T-helper 22 cell (primary cell): ENCODE measurements around the gene OR2S2.
"Not testable (repeated sequence)": the region's sequence is repeated elsewhere in the genome, so short reads cannot be mapped to it uniquely, and the experiment has no call there.

ENCODE experiments used
- DNase-seq: peaks from one replicate; pipeline ENCODE4 v3.0.0-alpha.2; 2020; ENCODE audit warnings: low read depth

OR2S2 gene

DNA sequence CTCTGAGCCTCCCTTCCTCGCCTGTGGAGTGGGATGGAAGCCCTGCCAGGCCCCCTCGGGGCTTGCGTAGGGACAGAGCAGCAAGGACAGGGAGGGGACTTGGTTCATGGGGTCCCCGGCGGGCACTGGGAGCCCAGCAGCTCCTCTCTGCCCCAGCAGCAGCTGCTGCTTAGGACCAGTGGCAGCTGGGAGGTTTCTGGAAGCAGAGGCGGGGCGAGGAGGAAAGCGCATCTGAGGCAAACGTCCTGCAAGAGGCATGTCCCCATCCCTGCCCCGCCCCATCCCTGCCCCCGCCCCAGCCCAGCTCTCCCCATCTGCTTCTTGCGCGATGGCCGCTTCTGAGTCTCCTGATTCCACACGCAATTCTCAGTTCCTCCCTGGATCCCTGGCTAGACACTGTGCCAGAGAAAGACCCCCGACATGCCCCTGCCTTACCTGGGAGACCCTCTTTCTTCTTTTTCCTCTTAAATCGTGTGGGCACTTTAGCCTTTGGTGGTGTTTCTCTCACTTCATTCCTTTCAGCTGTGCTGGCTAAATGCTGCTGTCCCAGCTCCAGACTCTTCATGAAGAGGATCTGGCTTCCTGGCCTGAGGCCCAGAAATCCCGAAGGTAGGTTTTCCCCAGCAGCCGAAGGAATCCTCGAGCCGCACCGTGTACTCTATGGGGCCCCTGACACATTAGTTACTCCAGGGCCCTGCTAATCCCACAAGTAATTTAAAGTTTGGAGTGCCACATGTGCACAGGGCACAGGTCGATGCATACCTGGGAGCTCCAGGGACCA is 4.4 kb upstream of the OR2S2 start:
- DNase-seq: no peak

DNA sequence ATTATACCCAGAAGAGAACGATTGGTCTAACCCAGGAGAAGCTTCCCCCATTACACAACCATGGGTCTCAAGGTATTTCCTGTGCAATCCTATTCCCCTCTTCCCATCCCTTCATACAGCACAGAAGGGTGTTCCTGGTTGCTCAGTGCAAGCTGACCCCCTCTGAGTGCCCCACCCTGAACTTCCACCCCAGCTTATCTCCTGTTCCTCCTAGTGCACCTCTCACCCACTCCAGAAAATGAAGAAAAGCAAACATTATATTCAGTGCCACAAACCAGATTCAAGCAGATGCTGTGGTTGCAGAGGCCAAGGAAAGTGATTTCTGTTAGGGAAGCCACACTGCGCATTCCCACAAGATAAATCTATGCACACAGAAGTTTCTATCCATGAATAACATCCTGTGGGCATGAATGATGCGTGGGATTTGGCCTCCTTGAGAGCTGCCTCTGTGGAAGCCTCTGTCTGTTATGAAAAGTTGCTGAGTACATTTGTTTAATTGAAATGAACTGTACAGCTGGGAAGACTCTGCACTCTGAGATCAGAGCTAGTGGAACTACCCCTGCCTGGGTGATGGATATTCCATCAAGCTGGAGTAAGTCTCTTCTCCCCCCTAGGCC is 2.2 kb upstream of the OR2S2 start:
- no peak for DNase-seq

DNA sequence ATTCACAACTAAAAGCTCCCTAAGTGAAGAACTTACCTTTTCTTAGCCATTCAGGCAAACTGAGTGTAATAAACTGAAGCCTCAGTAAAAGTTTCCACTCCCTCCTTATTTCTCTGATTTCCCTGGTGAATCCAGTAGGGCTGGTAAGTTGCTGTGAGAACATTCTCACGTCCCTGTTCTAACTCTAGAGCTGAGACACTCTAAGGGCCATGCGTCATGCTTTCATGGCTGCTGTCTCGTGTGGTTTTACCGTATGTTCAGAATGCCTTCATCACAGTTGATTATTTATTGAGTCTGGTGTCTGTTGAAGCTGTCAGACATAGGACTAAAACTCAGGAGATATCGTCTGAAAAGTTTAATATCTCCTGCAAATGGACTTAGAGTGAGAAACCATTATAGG is 1.3 kb downstream of the OR2S2 start:
- DNase-seq: no peak

DNA sequence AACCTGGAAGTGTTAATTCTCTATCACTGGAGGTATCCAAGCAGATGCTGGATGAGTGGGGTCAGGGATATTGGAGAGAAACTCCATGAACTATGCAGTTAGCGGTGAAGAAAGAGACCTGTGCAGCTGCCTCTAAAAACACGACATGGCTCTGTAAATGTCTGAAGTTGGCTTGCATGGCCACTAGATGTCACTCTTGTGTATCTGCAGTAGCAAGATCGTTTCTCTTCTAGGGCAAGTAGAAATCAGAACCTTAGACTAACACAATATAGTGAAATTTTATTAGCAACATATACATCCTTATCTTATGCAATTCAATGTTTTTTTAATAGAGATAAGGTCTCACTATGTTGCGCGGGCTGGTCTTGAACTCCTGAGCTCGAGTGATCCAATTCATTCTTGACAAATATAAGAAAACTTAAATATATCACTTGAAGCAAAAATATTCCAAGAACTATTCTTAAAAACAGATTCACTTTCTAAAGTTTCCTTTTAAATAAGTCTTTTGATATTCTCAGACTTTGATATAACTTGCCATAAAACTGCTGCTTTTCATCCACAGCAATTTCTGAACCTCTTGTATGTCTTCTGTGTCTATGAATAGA is 2.9 kb downstream of the OR2S2 start:
- peak; percentile 14 for DNase-seq

DNA sequence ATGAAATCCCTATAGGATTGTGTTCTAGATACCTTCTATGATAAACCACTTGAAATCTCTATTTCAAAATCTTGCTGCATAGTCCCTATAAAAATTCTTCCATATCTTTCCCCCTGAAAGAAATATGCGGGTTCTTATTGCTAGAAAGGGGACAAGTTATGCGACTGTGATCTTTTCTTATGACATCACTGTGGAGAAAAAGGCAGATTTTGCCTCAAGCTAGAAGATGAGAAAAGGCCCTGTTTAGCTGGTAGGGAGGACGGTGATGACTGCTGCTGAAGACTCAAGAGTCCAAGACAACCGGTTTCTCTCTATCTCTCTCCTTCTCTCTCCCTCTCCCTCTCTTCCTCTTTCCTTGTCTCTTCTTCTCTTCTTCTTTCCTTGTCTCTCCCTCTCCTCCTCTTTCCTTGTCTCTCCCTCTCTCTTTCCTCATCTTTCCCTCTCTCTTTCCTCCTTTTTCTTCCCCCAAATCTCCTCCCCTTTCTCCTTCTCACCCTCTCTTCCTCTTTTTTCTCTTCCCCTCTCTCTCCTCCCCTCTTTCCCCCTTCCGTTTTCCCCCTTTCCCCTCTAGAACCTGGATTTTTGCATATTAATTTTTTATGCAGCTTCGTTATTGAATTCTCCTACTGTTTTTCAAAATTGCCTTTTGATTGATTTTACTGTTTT is 5.3 kb downstream of the OR2S2 start:
- no peak for DNase-seq

DNA sequence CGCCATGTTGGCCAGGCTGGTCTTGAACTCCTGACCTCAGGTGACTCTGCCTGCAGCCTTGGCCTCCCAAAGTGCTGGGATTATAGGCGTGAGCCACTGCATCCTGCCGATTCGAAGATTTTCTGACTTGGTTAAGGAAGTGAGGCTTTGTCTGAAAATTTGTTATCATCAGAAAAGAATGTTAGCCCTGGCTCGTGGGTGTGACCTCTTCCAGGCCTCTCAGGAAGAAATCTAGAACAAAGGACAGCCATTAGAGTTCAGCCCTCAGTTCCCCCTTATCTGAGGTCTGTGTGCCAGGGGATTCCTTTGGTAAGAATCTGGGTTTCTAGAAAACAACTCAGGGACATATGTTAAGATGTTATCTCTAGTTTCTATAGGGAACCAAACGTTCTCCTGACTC is 6.2 kb downstream of the OR2S2 start:
- DNase-seq: no peak

DNA sequence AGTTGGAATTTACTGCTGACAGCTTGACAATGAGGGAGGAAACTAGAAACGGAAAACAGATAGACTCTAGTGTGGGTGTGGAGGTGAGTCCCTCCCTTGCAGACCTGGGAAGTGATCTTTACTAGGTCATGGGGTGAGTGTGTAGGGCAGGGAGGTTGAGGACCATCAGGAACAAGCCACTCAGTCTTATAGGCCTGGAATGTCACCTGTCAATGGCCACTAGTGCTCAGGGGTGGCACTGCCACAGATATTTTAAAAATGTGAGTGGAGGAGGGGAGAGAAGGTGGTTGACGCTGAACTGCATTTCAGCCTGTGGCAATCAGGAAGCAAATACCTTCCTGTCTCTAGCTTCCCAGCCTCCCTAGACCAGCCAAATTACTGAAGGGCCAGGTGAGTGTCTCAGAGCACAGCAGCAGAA is 9.0 kb downstream of the OR2S2 start:
- DNase-seq: no peak

DNA sequence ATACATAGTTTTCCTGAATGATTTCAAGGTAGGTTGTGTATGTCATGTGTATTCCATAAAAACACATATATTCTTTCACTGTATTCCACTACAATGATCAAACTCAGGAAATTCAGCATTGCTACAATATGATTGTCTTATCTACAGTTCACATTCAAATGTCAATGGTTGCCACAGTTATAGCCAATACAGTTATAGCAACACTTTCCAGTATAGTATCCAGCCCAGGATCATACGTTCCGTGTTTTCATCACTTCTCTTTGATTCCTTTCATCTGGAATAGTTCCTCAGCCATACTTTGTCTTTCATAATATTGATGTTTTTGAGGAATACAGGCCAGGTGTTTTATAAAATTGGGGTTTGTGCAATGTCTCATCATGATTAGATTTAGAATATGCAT is 9.5 kb downstream of the OR2S2 start:
- DNase-seq: no peak

DNA sequence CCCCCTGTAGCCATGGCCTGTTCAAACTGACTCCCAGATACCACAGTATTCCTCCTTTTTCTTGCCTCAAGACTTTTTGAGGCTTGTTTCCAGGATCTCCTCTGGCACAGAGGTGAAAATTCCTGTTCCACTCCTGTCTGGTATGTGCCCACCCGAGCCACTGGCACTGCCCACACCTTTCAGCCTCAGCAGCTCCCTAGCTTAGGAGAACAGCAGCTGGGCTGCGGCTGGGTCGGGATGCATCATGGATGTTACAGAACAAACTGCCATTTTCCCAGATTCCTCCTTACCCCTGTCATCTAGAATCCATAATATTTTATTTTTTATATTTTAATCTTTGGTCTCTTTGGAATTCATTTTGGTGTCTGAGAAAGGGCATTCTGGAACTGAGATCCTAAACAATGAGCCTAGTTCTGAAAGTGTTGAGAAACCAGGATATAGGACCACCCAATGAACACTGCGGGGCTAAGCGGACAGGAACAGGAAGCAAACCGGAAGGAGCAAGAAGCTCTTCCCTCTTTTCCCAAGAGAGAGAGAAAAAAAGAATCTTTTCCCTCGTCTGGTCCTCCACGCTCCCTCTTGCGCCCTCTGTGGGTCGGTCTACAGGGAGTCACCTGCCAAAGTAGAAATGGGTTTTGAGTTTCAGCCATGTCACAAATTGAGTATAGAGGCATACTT is 12.5 kb downstream of the OR2S2 start:
- peak; percentile 16 for DNase-seq

DNA sequence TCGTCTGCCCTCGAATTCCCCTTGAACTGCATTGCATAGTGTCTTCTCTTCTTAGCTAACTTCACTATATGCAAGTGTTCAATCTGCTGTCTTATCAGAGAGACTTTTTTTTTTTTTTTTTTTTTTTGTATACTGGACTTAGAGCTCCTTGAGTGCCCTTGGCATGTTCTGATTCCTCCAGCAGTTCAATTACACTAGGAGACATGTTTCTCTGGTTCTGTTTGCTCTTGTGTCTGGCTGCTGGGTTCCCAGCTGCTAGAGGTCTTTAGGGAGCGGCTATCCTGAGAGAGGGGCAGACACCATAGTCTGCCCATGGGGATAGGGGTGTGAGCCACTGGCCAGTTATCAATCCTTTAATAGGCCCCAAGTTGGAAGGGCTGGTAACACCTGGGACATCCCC is 13.1 kb downstream of the OR2S2 start:
- DNase-seq: no peak

DNA sequence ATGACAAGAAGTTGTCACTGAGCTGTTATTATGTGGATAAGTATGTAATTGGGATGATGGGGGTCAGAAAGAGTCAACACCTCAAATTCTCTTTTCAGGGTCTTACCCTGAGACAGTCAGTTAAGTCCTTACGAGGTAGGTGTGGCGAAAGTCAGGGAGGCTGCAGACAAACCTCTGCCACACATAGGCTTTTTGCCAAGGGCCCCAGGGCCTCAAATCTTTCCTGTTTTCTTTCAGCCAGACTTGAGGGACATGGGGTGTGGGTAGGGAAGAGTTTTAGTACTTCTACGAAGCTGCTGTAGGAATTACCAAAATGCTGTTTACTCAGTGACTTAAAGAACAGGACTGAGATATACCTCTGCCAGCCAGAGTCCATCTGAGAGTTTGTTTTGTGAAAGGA is 13.8 kb downstream of the OR2S2 start:
- DNase-seq: no peak

DNA sequence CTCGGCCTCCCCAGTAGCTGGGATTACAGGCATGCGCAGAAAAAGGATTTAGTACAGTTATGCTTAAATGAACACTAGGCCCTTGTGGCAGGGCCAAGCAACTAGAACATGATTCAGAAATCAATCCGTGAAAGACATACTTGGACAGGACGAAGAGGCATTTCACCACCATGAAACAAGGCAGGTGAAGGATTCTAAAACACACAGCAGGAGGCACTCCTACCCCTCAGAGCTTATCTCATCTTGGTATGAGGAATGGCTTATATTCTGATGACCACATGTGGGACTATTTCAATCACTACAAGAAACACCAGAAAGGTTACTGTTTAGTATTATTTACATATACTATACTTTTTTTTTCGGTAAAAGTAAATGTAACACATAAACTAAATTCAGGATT is 15.7 kb downstream of the OR2S2 start:
- DNase-seq: no peak

DNA sequence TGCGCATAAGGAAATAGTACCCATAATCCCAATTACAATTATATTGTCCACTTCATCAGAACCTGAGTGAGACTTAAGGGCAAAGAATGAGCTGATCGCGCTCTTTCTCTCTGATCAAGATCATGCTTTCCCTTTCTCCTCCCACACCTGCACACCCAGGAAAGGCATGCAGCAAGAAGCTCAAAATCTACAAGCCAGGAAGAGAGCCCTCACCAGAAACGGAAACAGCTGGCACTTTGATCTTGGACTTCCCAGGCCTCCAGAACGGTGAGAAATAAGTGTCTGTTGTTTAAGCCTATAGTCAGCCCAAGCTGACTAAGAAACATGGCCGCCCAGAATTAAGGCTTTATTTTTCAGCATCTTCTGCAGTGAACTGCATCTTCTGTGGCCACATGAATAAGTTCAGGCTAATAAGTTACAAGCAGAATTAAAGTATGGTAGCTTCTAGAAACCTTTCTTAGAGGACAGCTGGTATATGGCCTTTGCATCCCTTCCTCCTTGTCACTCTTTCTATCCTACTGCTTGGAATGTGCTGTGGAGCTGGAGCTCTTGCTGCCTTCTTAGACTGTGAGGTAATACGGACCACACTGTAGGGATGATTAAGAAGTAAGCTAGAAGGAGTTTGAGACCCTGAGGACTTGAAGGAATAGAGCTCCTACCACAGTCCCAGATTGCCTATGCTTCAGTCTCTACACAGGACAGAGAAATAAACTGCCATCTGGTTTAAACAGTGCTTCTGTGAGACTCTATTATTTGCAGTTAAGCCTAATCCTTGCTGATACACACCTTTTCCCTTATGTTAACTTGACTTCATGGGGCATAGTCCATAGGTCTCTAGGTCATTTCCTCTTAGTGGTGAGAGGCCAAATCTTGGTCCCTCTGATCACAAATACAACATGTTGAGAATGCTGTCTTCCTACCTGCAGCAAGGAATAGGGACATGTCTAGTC is 17.2 kb downstream of the OR2S2 start:
- peak; percentile 18 for DNase-seq

DNA sequence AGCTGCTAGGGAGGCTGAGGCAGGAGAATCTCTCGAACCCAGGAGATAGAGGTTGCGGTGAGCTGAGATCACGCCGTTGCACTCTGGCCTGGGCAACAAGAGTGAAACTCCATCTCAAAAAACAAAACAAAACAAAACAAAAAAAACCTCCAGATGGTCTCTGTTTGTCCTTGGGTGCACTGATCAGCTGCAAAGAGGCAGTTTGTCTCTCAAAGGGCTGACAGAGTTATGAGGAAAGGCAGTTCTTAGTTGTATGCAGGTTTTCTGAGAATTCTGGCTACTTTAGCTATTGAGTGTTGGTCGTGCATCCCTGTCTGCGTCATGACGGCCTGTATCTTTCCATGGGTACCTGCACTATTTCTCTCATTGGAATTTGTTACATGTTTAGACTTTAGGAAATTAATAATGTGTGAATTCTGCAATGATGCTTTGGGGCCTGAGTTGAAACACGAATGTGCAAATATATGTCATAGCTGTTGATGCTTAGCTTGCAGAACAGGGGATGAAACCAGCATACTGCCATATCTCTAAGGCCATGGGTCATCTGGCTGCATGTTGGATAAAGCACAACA is 18.2 kb downstream of the OR2S2 start:
- no peak for DNase-seq

DNA sequence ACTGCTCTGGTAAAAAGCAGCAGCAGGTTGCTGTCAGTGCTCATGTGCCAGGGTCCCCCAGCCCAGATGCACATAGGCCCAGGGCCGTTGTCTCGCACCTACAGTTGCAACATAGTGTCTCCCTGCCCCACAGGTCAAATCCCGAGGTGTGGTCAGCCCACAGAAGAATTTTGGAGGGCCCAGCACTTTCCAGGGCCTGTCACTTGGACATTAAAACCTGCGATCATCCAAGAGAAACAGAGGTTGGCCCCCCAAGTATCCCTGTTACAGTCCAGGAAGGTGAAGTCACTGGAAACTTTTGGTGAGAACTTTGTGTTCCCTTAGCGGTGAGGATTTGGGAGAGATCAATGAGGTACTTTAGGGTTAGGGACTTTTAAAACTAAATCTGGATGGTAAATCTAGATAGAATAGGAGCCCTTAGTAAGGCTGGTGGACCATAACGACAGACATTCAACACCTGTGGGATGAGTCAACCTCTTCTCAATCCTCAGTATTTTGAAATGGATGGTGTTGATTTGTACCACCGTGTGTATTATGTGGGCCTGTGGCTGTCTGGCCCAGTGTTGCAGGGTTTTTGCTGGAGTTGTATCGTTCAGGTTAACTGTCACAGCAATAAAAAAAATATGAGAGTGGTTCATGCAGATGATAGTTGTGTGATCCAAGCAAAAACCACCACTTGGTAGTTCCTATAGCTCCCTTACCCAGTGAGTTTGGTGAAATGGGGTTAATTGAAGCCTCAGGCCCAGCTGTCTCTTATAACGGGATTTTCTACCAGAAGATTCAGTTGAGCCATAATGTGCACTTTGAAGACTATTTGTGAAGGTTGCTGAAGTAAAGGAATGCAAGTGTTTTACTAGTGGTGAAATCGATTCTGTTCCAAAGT is 19.2 kb downstream of the OR2S2 start:
- DNase-seq: no peak

DNA sequence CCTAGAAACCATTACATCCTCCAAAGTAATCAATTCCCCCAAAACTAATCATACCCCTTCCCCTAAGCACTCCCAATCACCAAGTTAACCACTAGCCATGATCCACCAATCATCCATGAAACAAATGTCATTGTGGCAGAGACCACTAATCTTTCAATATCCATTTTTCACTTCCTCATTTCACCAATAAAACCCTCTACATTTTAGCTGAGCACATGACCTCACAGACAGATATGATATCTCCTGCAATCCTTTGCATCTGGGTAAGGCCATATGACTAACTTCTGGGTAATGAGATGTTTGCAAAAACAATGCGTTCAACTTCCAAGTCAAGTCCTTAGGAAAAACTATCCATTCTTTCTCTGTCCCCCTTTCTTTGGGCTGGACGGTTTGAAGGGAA is 20.7 kb downstream of the OR2S2 start:
- DNase-seq: no peak

DNA sequence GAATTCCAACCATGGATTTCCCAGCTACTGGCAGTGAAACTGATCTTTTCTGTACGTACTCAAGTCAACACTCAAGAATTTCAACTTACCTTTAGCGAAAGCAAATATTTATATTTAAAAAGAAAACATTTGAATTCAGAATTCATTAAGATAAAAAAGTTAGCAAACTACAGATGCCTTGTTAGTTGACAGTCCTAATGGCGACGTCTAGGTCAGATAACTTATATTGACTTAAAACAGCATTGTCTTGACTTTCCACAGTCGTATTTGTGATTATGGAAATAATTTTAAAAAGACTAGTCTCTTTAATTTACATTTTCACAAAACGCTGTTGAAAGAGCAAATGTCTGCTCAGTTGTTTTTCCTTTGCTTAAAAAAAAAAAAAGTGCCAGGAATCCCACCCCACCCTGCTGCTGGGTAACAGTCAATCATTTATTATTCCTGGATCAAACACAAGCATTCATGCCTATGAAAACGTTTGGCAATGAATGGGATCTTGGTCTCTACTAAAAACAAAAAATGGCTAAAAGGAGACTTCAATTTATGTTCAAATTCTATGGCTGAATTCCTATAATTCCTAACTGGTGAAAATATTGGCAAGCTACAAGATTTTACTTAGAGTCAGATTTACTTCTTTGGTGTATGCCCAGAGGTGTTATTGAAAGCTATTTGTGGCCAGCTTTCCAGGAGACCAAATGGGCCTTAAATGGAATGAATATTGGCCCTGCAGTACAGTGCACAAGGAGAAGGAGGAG is 22.0 kb downstream of the OR2S2 start:
- no peak for DNase-seq

DNA sequence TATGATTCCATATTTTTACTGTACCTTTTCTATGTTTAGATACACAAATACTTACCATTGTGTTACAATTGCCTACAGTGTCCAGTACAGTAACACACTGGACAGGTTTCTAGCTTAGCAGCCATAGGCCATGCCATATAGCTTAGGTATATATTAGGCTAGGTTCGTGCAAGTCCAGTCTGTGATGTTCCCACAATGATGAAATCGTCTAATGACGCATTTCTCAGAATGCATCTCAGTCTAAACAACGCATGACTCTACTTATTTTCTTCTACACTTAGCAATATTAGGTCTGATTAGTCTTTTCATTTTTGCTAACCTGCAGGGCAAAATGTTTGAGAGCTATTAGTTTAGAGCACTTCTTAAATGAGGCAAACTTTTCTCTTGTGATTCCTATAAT is 22.7 kb downstream of the OR2S2 start:
- DNase-seq: no peak

DNA sequence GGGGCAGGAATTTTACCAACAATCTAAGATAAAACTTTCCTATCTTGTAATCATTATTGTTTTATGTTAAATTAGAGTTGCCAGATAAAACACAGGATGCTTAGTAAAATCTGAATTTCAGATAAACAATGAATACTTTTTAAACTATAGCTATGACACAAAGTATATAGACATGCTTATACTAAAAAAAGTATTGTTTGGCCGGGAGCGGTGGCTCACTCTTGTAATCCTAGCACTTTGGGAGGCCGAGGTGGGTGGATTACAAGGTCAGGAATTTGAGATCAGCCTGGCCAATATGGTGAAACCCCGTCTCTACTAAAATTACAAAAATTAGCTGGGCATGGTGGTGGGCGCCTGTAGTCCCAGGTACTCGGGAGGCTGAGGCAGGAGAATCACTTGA is 23.9 kb downstream of the OR2S2 start:
- DNase-seq: not testable (repeated sequence)
